GM12891 (cell line): Measurements from ENCODE around the gene IRAG1.

ENCODE experiments used
- POLR2A ChIP-seq: IDR thresholded peaks from 2 replicates; pipeline ENCODE4 v1.6.1; 2011; ENCODE audit warnings: low read depth, low read length, control low read depth
- POLR2AphosphoS5 ChIP-seq: IDR thresholded peaks from 2 replicates; pipeline ENCODE4 v1.6.1; 2011; ENCODE audit warnings: low read depth, low read length, control low read depth
- POU2F2 ChIP-seq: IDR thresholded peaks from 2 replicates; pipeline ENCODE4 v1.6.1; 2011; ENCODE audit warnings: low read depth, mild to moderate bottlenecking, control low read depth, low read length, moderate library complexity

DNA sequence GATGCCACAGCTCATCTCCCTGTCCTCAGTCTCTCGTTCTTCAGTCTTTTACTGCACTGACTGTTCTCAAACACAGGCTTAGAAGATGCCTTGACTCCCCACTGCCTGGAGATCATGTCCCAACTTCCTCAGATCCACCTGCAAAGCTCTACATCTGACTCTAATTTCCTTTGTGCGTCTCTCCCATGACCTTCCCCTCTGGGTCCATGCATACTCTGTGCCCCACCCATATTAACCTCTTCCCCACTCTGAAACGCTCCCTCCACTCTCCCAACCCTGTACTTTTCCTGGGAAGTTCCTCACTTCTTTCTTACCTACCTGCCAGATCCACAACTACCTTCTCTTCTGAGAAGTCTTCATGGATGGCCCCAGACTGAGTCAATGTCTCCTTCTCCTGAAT, 16.6 kb downstream of the IRAG1 start:
- TF ChIP-seq POU2F2 (no peak), POLR2AphosphoS5 (no peak), POLR2A (no peak)
